ENCODE measurements around the gene ZNF835.

GRCh38 chr19:56664511-56664910 is 7.0 kb downstream of the ZNF835 start:
- TF ChIP-seq ESRRA (IDR thresholded peaks at IDR 0.05; ENCODE audit: low read length) = no peak
- TF ChIP-seq EP300 (IDR thresholded peaks at IDR 0.05; ENCODE audit: borderline replicate concordance in 1 of 2, control insufficient read depth in 1 of 2, low read depth in 2 of 2, low read length in 2 of 2) = no peak
- no peak for TF ChIP-seq POLR2A (IDR thresholded peaks at IDR 0.05; ENCODE audit: low read depth, low read length)
- no peak for TF ChIP-seq NFYB (IDR thresholded peaks at IDR 0.05; ENCODE audit: insufficient read depth, low read depth, low read length)
- no peak for TF ChIP-seq YY1 (IDR thresholded peaks at IDR 0.05; ENCODE audit: low read depth, low read length)

Data from GM12878 (cell line).